HCT116 (cell line): ENCODE measurements around the gene XPA. TPM values are rescaled to one million over a fixed set of nuclear protein-coding genes. Genes with fewer than 3 reads are reported as not detected.

ENCODE experiments used
- ATAC-seq: fragments of 200-7000 bp; cut with Tn5 transposase; 2 replicates; pipeline ENCODE4 v1.9.1; 2020; ENCODE audit warnings: mild to moderate bottlenecking, moderate library complexity
- BruUV-seq: library from RNA; stranded (reverse); fragments of 400-500 nt; replicated peaks from 2 replicates; lab custom pipeline; 2021; lab: Mats Ljungman, UMichigan
- CTCF ChIA-PET: fragments of 300-600 bp; sonication (Branson Sonifier 250); formaldehyde crosslinking; loops from one replicate; lab custom pipeline; 2021; ENCODE audit warnings: antibody characterized with exemption; lab: Charles Lee
- POLR2A ChIA-PET: fragments of 300-600, 350-600 bp; sonication (Branson Sonifier 250); formaldehyde crosslinking; loops from one replicate; lab custom pipeline; 2021; ENCODE audit warnings: antibody characterized with exemption; lab: Charles Lee
- RAD21 ChIA-PET, 2 experiments: fragments of 300-600 bp; sonication (Branson Sonifier 250); formaldehyde crosslinking; loops; one replicate each; lab custom pipeline; 2023; ENCODE audit warnings: low total read pairs in 2 of 2; ENCODE audit not compliant: uncharacterized antibody in 2 of 2, unreplicated experiment in 2 of 2, low non-redundant PET in 1 of 2; lab: Charles Lee
- DNase-seq: peaks from one replicate; pipeline ENCODE4 v3.0.0-alpha.2; 2010; ENCODE audit warnings: low read depth, low spot score
- H2AFZ ChIP-seq: fragments of 200-600 bp; shearing (Covaris generic), sonication (generic); 2 replicates; pipeline ENCODE4 v1.6.1; 2017; ENCODE audit warnings: low read depth, mixed run types, mixed read lengths, antibody characterized with exemption, low read length; ENCODE audit not compliant: poor library complexity, severe bottlenecking
- H3K27ac ChIP-seq: 2 replicates; pipeline ENCODE4 v1.5.1; 2012; ENCODE audit warnings: low read depth, low read length
- H3K27me3 ChIP-seq: fragments of 200-600 bp; sonication (generic); 2 replicates; pipeline ENCODE4 v1.6.1; 2016; ENCODE audit warnings: mixed run types, low read length, mixed read lengths; ENCODE audit not compliant: insufficient read depth
- H3K36me3 ChIP-seq, 2 experiments: fragments of 200-500 bp in 1 of 2; fragments of 200-600 bp in 1 of 2; sonication (Bioruptor generic) in 1 of 2; sonication (generic) in 1 of 2; 2 replicates each; pipeline versions ENCODE4 v1.5.1 to v1.6.1; 2014 to 2016; ENCODE audit warnings: low read length in 2 of 2, inconsistent platforms in 1 of 2, mixed read lengths in 1 of 2, mixed run types in 1 of 2; ENCODE audit not compliant: insufficient read depth in 2 of 2, control insufficient read depth in 1 of 2
- H3K4me1 ChIP-seq, 2 experiments: fragments of 200-600 bp in 1 of 2; sonication (generic) in 1 of 2; 2 replicates each; pipeline versions ENCODE4 v1.5.1 to v1.6.1; 2012 to 2017; ENCODE audit warnings: low read length in 2 of 2, inconsistent platforms in 1 of 2, mild to moderate bottlenecking in 1 of 2, mixed read lengths in 1 of 2, mixed run types in 1 of 2, moderate library complexity in 1 of 2; ENCODE audit not compliant: insufficient read depth in 2 of 2, control insufficient read depth in 1 of 2
- H3K4me2 ChIP-seq: fragments of 200-600 bp; sonication (generic); 2 replicates; pipeline ENCODE4 v1.6.1; 2017; ENCODE audit warnings: mixed run types, low read length, mixed read lengths
- H3K4me3 ChIP-seq, 2 experiments: fragments of 200-600 bp in 1 of 2; sonication (generic) in 1 of 2; replicated peaks in 1 of 2; 2 replicates each; pipeline ENCODE4 v1.5.1; 2011 to 2016; ENCODE audit warnings: low read length in 2 of 2, control low read depth in 1 of 2, low read depth in 1 of 2, mild to moderate bottlenecking in 1 of 2, mixed read lengths in 1 of 2, mixed run types in 1 of 2
- H3K79me2 ChIP-seq: fragments of 200-600 bp; sonication (generic); 2 replicates; pipeline ENCODE4 v1.6.1; 2017; ENCODE audit warnings: mild to moderate bottlenecking, mixed run types, low read length, moderate library complexity, mixed read lengths; ENCODE audit not compliant: insufficient read depth
- H3K9ac ChIP-seq: fragments of 200-600 bp; sonication (generic); 2 replicates; pipeline ENCODE4 v1.6.1; 2016; ENCODE audit warnings: low read length, mixed read lengths
- H3K9me2 ChIP-seq: fragments of 200-600 bp; sonication (generic), shearing (Covaris generic); 2 replicates; pipeline ENCODE4 v1.6.1; 2017; ENCODE audit warnings: mixed run types, mild to moderate bottlenecking, moderate library complexity; ENCODE audit not compliant: insufficient read depth
- H3K9me3 ChIP-seq, 2 experiments: fragments of 200-500 bp in 1 of 2; fragments of 200-600 bp in 1 of 2; sonication (Bioruptor generic) in 1 of 2; sonication (generic) in 1 of 2; 2 replicates each; pipeline ENCODE4 v1.6.1; 2014 to 2017; ENCODE audit warnings: low read length in 2 of 2, mixed read lengths in 2 of 2, inconsistent platforms in 1 of 2, low read depth in 1 of 2, mild to moderate bottlenecking in 1 of 2, mixed run types in 1 of 2, moderate library complexity in 1 of 2; ENCODE audit not compliant: control insufficient read depth in 1 of 2, insufficient read depth in 1 of 2
- H4K20me1 ChIP-seq: fragments of 200-600 bp; sonication (generic), shearing (Covaris generic); 2 replicates; pipeline ENCODE4 v1.6.1; 2017; ENCODE audit warnings: mixed run types, mild to moderate bottlenecking, moderate library complexity; ENCODE audit not compliant: insufficient read depth
- ATF3 ChIP-seq: IDR thresholded peaks from 2 replicates; pipeline ENCODE4 v1.6.1; 2012
- CTCF ChIP-seq, 3 experiments: fragments of 200-600 bp in 1 of 3; sonication (generic) in 1 of 3; IDR thresholded peaks in 2 of 3; conservative IDR thresholded peaks in 1 of 3; 2 replicates each; pipeline ENCODE4 v1.5.1; 2012 to 2017; ENCODE audit warnings: low read depth in 2 of 3, low read length in 2 of 3, antibody characterized with exemption in 1 of 3, borderline replicate concordance in 1 of 3, control low read depth in 1 of 3, mild to moderate bottlenecking in 1 of 3, mixed read lengths in 1 of 3, mixed run types in 1 of 3, moderate library complexity in 1 of 3; ENCODE audit not compliant: insufficient read depth in 1 of 3
- EZH2 ChIP-seq: fragments of 200-600 bp; sonication (generic); IDR thresholded peaks from 2 replicates; pipeline ENCODE4 v1.6.1; 2017; ENCODE audit warnings: antibody characterized with exemption, mixed run types
- POLR2A ChIP-seq: IDR thresholded peaks from 2 replicates; pipeline ENCODE4 v1.7.0; 2011; ENCODE audit warnings: borderline replicate concordance; ENCODE audit not compliant: insufficient read depth, insufficient read length; ENCODE audit errors: extremely low read depth
- RAD21 ChIP-seq: IDR thresholded peaks from 2 replicates; pipeline ENCODE4 v1.6.1; 2012; ENCODE audit warnings: low read depth, mild to moderate bottlenecking
- intact Hi-C: fragments of 100-400 bp; cut with micrococcal nuclease; formaldehyde crosslinking; loops from 2 replicates; pipeline ENCODE4 v1.10.0; 2022
- total RNA-seq: library from RNA; stranded (reverse); gene quantifications from one replicate; pipeline ENCODE4 v1.2.1, GENCODE V29; 2021; ENCODE audit not compliant: unreplicated experiment
- TF ChIP-seq, protein P1 (sequence below): IDR thresholded peaks from 2 replicates; pipeline ENCODE4 v1.6.1; 2012
- TF ChIP-seq, protein P2 (sequence below): IDR thresholded peaks from 2 replicates; pipeline ENCODE4 v1.6.1; 2011; ENCODE audit warnings: mild to moderate bottlenecking, low read length, moderate library complexity; ENCODE audit not compliant: insufficient replicate concordance; ENCODE audit errors: extremely low read depth

Gene XPA
- total RNA-seq, 1 experiment from 2014 or later = 9.3 TPM

DNA sequence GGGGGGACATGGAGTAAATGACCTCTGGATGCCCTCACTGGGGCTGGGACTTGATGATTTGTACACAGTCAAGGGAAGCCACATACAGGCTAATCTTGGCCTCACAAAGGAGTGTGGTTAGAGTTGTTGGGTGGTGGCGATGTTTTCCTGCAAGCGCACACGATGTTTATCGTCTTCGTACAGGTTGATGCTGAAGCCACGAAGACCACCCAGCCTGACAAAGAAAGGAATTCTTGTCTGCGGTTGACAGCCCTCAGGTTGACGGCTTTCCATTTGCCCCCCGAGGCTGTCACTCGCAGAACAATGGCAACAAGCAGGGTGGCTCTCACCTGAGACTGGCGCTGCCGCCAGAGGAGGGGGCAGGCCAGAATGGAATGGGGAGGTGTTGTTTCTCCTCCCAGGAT lies 14.1 kb upstream of the XPA start:
- DNase-seq (no peak), ATAC-seq (no peak)
- Histone ChIP-seq H3K4me1 (peaks cover 11 to 13% of the 10 kb centered on the region in 2 experiments), H3K4me3 (no peak overlapping the region), H3K4me2 (no peak overlapping the region), H3K9me2 (no peaks in the 10 kb centered on the region), H3K79me2 (no peaks in the 10 kb centered on the region), H2AFZ (no peak overlapping the region), H3K9me3 (no peaks in the 10 kb centered on the region), H3K36me3 (no peaks in the 10 kb centered on the region), H4K20me1 (no peaks in the 10 kb centered on the region), H3K27ac (no peak overlapping the region), H3K27me3 (no peaks in the 10 kb centered on the region), H3K9ac (no peak overlapping the region)
- ChIA-PET CTCF (interaction anchor here (1.4 kb wide), 1 partner anchor 179 kb away, joined by 5 read pairs; no protein-coding TSS in a partner anchor), RAD21 (no interaction called here), POLR2A (no interaction called here)
- TF ChIP-seq POLR2A (no peak), ATF3 (no peak)
- TF ChIP-seq, protein P1, sequence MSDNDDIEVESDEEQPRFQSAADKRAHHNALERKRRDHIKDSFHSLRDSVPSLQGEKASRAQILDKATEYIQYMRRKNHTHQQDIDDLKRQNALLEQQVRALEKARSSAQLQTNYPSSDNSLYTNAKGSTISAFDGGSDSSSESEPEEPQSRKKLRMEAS = no peak
- TF ChIP-seq, protein P2, sequence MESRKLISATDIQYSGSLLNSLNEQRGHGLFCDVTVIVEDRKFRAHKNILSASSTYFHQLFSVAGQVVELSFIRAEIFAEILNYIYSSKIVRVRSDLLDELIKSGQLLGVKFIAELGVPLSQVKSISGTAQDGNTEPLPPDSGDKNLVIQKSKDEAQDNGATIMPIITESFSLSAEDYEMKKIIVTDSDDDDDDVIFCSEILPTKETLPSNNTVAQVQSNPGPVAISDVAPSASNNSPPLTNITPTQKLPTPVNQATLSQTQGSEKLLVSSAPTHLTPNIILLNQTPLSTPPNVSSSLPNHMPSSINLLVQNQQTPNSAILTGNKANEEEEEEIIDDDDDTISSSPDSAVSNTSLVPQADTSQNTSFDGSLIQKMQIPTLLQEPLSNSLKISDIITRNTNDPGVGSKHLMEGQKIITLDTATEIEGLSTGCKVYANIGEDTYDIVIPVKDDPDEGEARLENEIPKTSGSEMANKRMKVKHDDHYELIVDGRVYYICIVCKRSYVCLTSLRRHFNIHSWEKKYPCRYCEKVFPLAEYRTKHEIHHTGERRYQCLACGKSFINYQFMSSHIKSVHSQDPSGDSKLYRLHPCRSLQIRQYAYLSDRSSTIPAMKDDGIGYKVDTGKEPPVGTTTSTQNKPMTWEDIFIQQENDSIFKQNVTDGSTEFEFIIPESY = no peak
- intact Hi-C loops = no loop called here
- BruUV-seq = no TSS peak

DNA sequence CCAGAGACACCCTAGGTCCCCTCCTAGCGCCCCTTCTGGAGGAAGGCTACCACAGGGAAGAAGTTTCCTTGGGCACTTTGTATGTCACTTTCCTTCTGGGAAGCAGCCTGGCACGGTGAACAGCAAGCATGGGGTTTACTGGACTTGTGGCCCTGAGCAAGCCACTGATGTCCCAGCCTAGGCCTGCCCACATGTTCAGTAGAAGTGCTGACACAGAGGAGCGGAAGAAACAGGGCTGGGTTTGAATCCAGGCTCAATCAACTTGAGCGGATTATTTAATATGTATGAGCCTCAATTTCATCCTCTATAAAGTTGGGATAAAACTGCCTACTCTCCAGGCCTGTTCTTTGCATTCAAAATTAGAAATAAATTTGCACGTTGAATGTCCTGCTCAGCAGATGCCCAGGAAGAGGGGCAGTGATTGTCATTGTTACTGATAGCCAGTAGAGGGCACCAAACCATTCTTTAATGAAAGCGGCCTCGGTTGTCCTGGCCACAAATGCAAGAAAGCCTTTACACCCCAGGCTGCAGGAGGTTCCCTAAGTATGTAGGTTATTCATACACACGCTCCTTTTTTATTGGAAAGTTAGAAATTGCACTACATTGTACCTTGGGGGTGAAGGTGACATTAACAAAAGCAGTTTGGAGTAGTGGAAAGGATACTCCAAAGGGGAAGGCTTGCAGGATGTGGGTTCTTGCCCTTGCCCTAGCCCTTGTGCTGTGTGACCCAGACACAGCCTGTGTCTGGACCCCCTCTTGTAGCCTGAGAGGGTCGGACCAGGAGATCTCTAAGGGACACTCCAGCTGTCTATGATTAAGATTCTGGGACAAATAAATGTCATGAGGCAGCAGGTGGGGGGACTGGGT lies 13.4 kb upstream of the XPA start:
- ChIA-PET CTCF (no interaction called here), RAD21 (no interaction called here), POLR2A (no interaction called here)
- Histone ChIP-seq H3K9me2 (no peaks in the 10 kb centered on the region), H3K4me3 (no peak overlapping the region), H3K4me1 (peaks cover 11 to 13% of the 10 kb centered on the region in 2 experiments), H3K36me3 (no peaks in the 10 kb centered on the region), H3K79me2 (no peaks in the 10 kb centered on the region), H3K9me3 (no peaks in the 10 kb centered on the region), H3K27ac (no peak overlapping the region), H3K27me3 (no peaks in the 10 kb centered on the region), H2AFZ (peak overlapping the region; percentile 45), H3K9ac (no peak overlapping the region), H3K4me2 (no peak overlapping the region), H4K20me1 (no peaks in the 10 kb centered on the region)
- intact Hi-C loops = loop anchor here (1.0 kb wide), 3 partner anchors 191 to 244 kb away; partner anchors contain the start of gene TRMO
- TF ChIP-seq CTCF (IDR thresholded peaks at IDR 0.05 in 2 of 3, conservative IDR thresholded peaks at IDR 0.05 in 1 of 3; ENCODE audit: borderline replicate concordance in 1 of 3, insufficient read depth in 1 of 3, low read depth in 2 of 3, low read length in 2 of 3) = peak; percentile 71 to 89 (median 82)
- peak; percentile 95 for TF ChIP-seq RAD21
- no peak for TF ChIP-seq EZH2
- peak; percentile 88 for ATAC-seq
- peak; percentile 47 for DNase-seq
- no TSS peak for BruUV-seq
